Activated CD4-positive, alpha-beta T cell treated with anti-CD3 and anti-CD28 coated beads for 4 hours (primary cell): Measurements from ENCODE around the gene PSORS1C2.
A peak's percentile ranks its signal among the peaks of the same experiment; 100 is the strongest.
"Not testable (repeated sequence)": the region's sequence is repeated elsewhere in the genome, so short reads cannot be mapped to it uniquely, and the experiment has no call there.

Experiments
- DNase-seq, 2 donors: peaks; one replicate each; pipeline ENCODE4 v3.0.0-alpha.2; 2020

The PSORS1C2 gene

GRCh38 chr6:31165064-31165832, 26.4 kb upstream of the PSORS1C2 start:
- not testable (repeated sequence) for DNase-seq

DNA sequence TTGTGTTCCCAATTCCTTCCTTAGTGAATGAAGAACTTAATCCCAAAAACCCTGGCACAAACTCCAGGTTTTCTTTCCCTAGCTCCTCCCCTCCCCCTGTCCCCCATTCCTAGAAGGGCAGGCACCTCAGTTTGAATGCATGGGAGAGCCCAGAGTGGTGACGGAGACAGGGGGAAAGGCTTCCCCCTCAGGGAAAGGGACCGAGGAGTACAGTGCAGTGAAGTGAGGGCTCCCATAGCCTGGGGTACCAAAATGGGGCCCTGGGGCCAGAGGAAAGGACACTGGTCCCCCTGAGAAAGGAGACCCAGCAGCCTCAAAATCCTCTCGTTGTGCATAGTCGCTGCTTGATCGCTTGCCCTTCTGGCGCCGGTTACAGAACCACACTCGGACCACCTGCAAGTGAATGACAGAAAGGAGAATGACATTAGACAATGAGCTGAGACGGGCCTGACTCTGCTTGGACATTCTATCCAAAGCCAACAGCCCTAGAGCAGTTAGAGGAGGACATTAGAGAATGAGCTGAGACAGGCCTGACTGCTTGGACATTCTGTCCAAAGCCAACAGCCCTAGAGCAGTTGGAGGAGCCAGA, 25.7 kb upstream of the PSORS1C2 start:
- DNase-seq = not testable (repeated sequence)

- no peak for DNase-seq
These were observed 25.1 kb upstream of the PSORS1C2 start for GRCh38 chr6:31163922-31164321.

DNA sequence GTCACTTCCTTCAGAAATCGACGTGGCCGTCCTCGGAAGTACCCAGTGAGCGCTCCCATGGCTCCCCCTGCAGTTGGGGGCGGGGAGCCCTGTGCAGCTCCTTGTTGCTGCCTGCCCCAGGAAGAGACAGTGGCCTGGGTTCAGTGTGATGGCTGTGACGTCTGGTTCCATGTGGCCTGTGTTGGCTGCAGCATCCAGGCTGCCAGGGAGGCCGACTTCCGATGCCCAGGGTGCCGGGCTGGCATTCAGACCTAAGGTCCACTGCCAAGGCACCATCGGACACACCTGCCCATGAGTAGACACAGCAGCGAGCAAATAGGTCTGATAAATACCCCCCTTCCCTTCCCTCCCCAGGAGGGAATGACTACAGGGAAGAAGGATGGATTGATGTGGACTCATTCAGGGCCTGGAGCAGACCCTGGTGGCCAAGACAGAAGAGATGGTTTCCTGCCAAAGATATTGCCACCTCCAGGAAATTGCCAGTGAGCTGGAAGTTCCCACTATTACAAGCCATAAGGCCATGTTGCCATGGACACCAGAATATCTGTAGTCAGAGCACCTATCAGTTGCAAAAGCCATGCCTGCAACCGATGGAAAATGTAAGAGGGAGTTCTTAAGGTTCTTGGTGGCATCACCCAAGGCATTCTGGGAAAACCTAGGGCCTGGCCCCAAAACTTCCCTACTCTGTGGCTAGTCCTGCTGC, 23.7 kb upstream of the PSORS1C2 start:
- no peak for DNase-seq

DNA sequence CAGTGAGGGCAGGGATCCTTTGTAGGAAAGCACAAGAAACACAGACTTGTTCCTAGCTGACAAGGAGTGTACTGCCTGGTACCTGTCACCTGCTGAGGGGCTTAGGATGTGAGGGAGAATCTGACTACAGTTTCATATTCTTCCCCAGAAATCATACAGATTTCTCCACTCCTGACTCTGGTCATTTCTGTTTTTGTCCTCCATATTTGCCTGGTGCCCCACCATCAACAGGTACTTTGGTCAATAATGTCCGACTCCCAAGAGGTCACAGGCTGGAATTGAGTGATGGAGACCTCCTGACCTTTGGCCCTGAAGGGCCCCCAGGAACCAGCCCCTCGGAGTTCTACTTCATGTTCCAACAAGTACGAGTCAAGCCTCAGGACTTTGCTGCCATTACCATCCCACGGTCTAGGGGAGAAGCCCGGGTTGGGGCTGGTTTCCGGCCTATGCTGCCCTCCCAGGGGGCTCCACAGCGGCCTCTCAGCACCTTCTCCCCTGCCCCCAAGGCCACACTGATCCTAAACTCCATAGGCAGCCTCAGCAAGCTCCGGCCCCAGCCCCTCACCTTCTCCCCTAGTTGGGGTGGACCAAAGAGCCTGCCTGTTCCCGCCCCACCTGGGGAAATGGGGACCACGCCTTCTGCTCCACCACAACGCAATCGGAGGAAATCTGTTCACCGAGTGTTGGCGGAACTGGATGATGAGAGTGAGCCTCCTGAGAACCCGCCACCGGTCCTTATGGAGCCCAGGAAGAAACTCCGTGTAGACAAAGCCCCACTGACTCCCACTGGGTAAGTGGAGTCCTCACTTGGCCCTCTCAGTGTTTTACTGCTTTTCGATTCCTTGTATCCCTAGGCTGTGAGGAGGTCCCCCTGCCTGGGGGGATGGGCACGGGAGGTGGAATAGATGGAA, 22.6 kb upstream of the PSORS1C2 start:
- no peak for DNase-seq

DNA sequence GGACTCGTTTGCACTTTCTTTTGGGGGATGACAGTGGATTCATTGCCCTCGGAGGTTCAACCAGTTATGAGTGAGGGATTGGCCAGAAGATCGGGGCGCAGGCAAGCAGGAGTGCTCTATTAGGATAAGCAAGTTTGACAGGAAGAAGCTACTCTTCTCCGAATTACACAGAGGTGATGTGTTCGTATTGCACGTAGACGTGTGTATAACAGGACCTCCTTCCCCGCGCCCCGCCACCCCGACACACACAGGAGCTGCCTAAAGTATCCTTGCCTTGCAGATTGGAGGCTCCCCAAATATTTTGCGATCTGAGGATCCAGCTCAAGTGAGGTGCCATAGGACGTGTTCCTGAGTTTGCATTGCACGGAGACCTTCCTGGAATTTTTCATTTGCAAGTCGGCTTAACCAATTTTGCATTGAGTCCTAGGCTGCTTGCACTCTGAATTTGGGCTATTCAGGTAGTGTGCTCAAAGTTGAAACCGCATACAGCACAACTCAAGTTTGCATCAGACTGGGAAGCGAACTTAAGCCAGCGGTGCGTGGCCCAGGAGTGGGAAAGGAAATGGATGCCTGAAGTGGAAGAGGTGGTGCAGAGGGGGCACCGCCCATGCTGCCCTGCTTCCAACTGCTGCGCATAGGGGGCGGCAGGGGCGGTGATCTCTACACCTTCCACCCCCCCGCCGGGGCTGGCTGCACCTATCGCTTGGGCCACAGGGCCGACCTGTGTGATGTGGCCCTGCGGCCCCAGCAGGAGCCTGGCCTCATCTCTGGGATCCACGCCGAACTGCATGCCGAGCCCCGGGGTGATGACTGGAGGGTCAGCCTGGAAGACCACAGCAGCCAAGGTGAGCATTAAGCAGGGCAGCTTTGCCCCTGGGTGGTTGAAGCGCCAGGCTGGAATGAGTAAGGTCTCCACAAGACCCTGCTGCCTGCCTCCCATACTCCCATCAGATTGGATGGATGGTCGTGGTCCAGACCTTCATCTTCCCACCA, 20.3 kb upstream of the PSORS1C2 start:
- DNase-seq = no peak

DNA sequence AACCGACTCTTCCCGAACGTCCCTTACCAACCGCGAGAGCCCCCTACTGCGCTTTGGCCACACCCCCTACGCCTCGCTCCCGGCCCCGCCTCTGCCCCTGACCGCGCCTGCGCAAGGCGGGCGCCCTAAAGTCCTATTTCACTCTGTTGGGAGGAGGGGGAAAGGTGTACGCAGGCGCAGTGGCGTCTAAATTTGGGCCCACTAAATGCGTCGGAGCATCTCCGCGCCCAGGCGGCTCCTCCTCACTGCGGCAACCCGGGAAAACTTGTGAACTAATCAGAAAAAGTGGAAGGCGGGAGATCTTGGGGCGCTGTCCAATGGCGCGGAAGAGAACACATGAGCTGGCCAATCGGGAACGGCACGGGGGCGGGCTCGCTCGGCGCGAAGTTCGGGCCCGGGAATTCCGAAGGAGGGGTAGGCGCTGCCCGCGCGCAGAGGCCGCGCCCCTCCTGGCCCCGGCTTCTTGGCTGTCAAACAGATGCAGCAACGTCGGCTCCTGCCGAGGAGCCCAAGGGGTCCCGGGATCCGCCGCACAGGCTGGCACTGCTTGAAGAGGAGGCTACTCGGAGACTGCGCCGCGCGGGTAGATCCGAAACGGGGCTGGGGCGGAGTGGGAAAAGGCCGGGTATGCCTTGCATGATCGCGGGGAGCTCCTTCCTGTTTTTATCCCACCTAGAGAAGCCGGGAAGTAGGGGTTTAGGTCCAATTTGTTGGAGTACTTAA, 19.4 kb upstream of the PSORS1C2 start, which contains the start of gene TCF19:
Gene TCF19 (plus strand): TSS at position 450 of the 723 bp plus-strand sequence. CDS start 881 bp downstream, outside the sequence.
- DNase-seq = peak; percentile 99

DNA sequence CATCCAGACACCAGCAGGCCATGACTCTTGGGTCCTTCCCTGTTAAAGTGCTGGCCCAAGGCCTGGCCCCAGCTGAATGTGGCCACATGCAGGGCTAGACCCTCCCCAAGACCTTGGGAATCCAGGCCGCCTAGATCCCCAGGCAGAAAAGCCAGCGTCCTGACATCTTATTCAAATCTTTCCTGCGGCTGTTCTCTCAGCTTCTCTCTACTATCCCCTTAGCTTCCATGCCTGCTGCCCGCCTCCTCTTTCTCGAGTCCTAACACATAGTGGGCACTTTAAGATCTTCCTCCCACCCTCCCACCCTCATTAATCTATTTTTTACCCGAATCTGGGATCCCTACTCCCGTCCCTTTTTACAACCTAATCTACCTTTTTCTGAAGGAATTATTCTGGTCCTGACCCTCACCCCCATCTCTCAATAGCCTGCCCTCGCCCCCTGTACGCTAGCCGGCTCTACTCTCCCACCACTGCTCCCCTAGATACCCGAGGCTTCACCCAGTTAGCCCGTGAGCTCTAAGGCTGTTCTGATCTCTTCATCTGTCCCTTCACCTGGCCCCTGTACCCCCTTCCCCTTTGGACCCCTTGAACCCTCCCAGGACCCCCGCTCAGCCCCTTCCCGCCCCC, 18.8 kb upstream of the PSORS1C2 start, which contains the start of gene CCHCR1:
Gene CCHCR1 (minus strand): TSS at position 290 of the 627 bp plus-strand sequence. CDS start 202 bp downstream, at position 88.
- no peak for DNase-seq

DNA sequence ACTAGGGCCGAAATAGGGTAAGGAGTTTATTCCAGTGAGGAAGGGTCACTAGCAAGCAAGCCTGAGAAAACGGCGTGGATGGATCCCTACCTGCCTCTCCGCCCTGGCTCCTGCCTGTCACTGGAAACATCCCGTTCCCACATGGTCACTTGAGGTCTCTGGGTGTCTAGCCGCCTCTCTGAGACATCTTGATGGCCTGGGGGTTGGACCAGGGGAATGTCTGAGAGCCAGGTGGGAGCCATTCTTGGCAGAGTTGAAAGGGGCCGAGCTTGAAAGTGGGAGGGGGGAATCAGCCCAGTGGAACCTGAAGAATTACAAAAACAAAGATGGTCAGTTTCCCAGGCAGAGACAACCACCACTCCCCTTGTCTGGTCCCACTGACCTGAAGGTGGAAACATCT, 17.8 kb upstream of the PSORS1C2 start:
- DNase-seq = no peak

DNA sequence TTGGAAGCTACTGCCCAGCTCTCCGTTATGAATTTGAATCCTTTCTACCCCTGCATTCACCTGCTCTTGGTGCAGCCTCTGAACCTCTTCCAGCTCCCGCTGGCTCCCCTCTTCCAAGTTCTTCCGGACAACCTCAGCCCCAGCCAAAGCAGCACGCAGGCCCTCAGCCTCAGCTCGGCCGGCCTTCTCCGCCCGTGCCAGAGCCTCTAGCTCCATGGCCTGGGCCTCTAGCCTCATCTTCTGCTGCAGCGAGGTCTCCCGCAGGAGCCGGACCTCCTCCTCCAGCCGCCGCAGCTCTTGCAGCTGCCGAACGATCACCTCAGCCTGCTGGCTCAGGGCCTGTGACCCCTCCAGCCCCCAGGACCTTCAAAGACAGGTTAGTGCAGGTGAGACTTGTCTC, 15.6 kb upstream of the PSORS1C2 start:
- DNase-seq = no peak

DNA sequence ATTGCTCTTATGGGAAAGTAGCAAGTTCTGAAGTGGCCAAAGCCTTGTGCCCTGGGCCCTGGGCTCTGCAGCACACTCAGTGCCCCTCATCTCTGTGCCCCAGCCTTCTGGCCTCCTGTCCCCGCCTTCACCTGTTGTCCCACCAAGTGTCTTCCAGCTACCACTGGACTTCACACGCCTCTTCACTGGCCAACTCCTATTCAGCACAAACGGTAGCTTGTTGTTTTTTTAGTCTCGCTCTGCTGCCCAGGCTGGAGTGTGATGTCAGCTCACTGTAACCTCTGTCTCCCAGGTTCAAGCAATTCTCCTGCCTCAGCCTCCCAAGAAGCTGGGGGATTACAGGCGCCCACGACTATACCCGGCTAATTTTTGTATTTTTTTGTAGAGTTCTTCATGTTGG, 13.9 kb upstream of the PSORS1C2 start:
- no peak for DNase-seq

DNA sequence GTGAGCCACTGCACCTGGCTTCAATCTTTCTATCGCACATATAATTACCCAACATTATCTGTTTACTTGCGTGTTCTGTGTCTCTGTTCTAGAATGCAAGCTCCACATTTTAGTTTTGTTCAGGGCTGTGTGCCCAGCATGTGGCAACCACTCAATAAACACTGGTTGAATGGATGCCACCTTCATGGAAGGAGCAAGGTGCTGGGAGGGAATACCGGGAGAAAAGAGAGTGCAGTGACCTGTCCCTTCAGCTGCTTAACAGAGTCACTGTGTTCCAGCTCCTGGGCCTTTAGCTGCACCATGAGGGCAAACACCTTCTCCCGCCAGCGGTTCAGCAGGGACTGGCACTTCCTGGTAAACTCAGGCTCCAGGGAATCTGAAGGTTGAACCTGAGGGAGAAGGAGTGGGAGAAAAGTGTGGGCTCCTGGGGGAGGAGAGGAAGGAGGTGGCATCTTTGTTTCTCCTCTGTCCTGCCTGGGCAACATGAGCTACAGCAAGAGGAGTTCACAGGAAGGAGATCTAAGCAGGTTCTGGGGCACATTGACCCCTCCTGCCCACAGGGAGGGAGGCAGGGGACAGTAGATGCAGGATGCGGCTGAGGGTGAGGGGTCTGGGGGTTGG, 11.1 kb upstream of the PSORS1C2 start:
- DNase-seq = no peak

GRCh38 chr6:31145386-31145785, 6.5 kb upstream of the PSORS1C2 start:
- no peak for DNase-seq

DNA sequence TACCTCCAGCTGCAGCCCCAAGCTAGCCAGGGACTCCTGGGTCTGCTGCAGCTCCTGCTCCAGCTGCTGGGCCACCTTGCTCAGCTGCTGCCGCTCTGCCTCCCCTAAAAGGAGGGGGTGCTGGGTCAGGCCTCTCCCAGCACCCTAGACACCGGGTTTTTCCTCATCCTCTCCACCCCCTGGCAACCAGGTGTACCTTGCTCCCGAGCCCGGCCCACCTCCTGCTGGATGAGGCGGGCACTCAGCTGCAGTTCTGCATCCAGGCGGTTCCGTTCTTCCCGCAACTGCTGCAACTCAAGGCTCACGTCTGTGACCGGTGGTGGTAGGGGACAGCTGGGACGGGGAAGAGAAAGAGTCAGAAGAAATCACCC, 6.1 kb upstream of the PSORS1C2 start:
- DNase-seq = no peak

- DNase-seq = no peak
These were observed 5.6 kb upstream of the PSORS1C2 start for GRCh38 chr6:31144296-31144969.

DNA sequence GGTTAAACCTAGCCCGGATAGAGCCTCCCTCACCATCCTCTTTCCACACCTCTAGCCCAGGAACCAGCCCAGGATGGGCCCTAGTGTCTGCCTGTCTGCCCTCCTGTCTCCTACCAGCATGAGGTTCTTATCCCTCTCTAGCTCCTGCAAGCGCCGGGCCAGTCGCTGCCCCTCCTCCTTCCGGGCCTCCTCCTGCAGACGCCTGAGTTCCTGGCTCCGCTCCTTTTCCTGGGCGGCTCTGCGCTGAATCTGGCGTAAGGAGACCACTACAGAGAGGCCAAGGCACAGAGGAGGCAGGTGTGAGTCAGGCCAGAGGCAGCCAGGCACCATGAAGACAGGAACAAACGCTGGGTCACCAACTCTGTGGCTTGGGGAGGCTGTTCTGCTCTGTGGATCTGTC, 4.3 kb upstream of the PSORS1C2 start:
- DNase-seq = no peak

GRCh38 chr6:31142361-31142761, 3.5 kb upstream of the PSORS1C2 start:
- DNase-seq = no peak

GRCh38 chr6:31140643-31141042, 1.8 kb upstream of the PSORS1C2 start:
- no peak for DNase-seq

DNA sequence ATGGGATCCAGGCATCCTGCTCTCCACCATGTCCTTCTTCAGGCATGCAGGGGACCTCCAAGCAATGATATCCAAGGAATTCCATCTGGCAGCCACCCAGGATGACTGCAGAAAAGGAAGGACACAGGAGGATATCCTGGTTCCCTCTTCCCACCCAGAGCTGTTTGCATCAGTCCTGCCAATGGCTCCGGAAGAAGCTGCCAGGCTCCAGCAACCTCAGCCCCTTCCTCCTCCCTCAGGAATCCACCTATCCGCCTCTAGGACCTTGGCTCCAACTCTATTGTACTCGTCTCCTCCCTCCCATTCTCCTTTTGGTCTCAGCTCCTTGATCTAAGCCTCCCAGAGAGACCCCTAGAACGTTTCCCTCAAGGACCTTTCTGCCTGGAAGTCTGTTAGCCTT, 733 bp upstream of the PSORS1C2 start:
- no peak for DNase-seq
